SK-N-SH treated with all-trans-retinoic acid at 6 μM for 48 hours (cell line): ENCODE results near the gene CUEDC1.

Experiments
- ATAC-seq: fragments of 200-7000 bp; cut with Tn5 transposase; 3 replicates; pipeline ENCODE4 v1.9.1; 2020; ENCODE audit warnings: mild to moderate bottlenecking, moderate library complexity
- ARNTL ChIP-seq: fragments of 450-650 bp; formaldehyde crosslinking; IDR thresholded peaks from 2 replicates; pipeline ENCODE4 v1.5.0; 2020; ENCODE audit warnings: low read depth, mild to moderate bottlenecking, moderate library complexity, borderline replicate concordance
- BACH2 ChIP-seq: fragments of 250-450 bp; sonication (Bioruptor Pico); IDR thresholded peaks from 2 replicates; pipeline ENCODE4 v1.9.0; 2021; ENCODE audit warnings: mild to moderate bottlenecking, borderline replicate concordance
- CSDC2 ChIP-seq: fragments of 250-450 bp; sonication (Bioruptor Pico); IDR thresholded peaks from 2 replicates; pipeline ENCODE4 v1.5.0; 2020; ENCODE audit warnings: mild to moderate bottlenecking, moderate library complexity
- ESRRG ChIP-seq: fragments of 250-450 bp; sonication (Bioruptor Pico); IDR thresholded peaks from 2 replicates; pipeline ENCODE4 v1.6.1; 2021; ENCODE audit warnings: mild to moderate bottlenecking
- ISL1 ChIP-seq: fragments of 250-450 bp; sonication (Bioruptor Pico); IDR thresholded peaks from 2 replicates; pipeline ENCODE4 v2.1.2; 2022; ENCODE audit warnings: mild to moderate bottlenecking, moderate library complexity
- OSR1 ChIP-seq: fragments of 250-450 bp; sonication (Bioruptor Pico); IDR thresholded peaks from 2 replicates; pipeline ENCODE4 v1.8.0; 2022; ENCODE audit warnings: moderate library complexity, mild to moderate bottlenecking, inconsistent platforms
- PPARA ChIP-seq: fragments of 250-450 bp; sonication (Bioruptor Pico); IDR thresholded peaks from 2 replicates; pipeline ENCODE4 v1.5.0; 2020; ENCODE audit warnings: mild to moderate bottlenecking, borderline replicate concordance
- RARB ChIP-seq: fragments of 250-450 bp; sonication (Bioruptor Pico); IDR thresholded peaks from 2 replicates; pipeline ENCODE4 v1.8.0; 2021; ENCODE audit warnings: mild to moderate bottlenecking, moderate library complexity
- SNAI2 ChIP-seq: fragments of 250-450 bp; sonication (Bioruptor Pico); IDR thresholded peaks from 2 replicates; pipeline ENCODE4 v1.5.0; 2020; ENCODE audit warnings: mild to moderate bottlenecking, moderate library complexity
- TCF4 ChIP-seq: fragments of 250-450 bp; sonication (Bioruptor Pico); IDR thresholded peaks from 2 replicates; pipeline ENCODE4 v1.8.0; 2021; ENCODE audit warnings: mild to moderate bottlenecking, moderate library complexity, borderline replicate concordance
- TOX ChIP-seq: fragments of 250-450 bp; sonication (Bioruptor Pico); IDR thresholded peaks from 2 replicates; pipeline ENCODE4 v1.8.0; 2021; ENCODE audit warnings: mild to moderate bottlenecking, moderate library complexity, borderline replicate concordance
- ZFP30 ChIP-seq: fragments of 450-650 bp; formaldehyde crosslinking; IDR thresholded peaks from 2 replicates; pipeline ENCODE4 v1.5.0; 2022; ENCODE audit warnings: mild to moderate bottlenecking, moderate library complexity
- ZNF565 ChIP-seq: fragments of 450-650 bp; formaldehyde crosslinking; conservative IDR thresholded peaks from 2 replicates; pipeline ENCODE4 v1.5.0; 2020; ENCODE audit warnings: low read depth, mild to moderate bottlenecking, moderate library complexity
- ZNF70 ChIP-seq: fragments of 450-650 bp; formaldehyde crosslinking; IDR thresholded peaks from 2 replicates; pipeline ENCODE4 v1.5.0; 2020; ENCODE audit warnings: mild to moderate bottlenecking, moderate library complexity
- ZNF8 ChIP-seq: fragments of 450-650 bp; formaldehyde crosslinking; IDR thresholded peaks from 2 replicates; pipeline ENCODE4 v1.5.0; 2020; ENCODE audit warnings: mild to moderate bottlenecking, moderate library complexity
- TF ChIP-seq, protein P1 (sequence below): fragments of 250-450 bp; sonication (Bioruptor Pico); IDR thresholded peaks from 2 replicates; pipeline ENCODE4 v1.8.0; 2020; ENCODE audit warnings: mild to moderate bottlenecking, moderate library complexity, borderline replicate concordance
- TF ChIP-seq, protein P2 (sequence below): fragments of 250-450 bp; sonication (Bioruptor Pico); IDR thresholded peaks from 2 replicates; pipeline ENCODE4 v1.5.1; 2020; ENCODE audit warnings: low read depth, mild to moderate bottlenecking, moderate library complexity
- TF ChIP-seq, protein P3 (sequence below): fragments of 250-450 bp; sonication (Bioruptor Pico); IDR thresholded peaks from 2 replicates; pipeline ENCODE4 v1.8.0; 2021; ENCODE audit warnings: low read depth, mild to moderate bottlenecking, moderate library complexity, borderline replicate concordance
- TF ChIP-seq, protein P4 (sequence below): fragments of 250-450 bp; sonication (Bioruptor Pico); IDR thresholded peaks from 2 replicates; pipeline ENCODE4 v1.5.0; 2020; ENCODE audit warnings: mild to moderate bottlenecking, moderate library complexity

The CUEDC1 gene

DNA sequence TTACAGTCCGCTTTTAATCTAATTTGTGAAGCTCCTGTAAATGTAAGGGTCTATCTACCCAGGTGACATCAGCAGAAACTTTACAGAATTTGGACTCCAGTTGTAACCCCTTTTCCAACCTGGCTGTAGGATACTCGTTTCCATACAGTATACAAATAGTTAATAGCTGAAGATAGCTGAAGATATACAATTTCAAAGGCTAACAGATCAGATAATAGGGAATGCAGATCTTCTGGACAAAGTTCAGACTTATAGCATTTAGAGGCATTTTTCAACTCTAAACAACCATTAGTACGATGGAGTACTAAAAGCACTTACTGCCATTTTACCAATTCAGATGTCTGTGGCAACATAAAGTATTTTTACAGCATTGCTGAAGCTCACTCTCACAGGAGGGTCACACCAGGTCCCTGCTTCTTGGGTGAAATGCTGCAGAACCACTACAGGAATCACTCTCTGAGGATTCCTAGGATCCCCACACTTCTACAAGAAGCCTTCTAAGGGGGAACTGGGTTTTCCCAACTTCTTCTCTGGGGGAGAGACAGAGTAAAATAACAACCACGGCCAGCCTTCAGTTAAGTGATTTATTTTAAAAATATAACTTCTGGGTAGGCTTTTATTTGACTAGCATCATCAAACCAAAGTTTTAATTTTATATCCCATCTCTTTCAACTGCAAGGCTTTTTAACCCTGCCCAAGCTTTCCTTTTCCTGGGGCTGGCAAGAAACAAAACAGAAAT is 29.9 kb upstream of the CUEDC1 start:
- TF ChIP-seq ESRRG (CRISPR knock-in tag) (no peak), ZNF8 (CRISPR knock-in tag) (no peak), BACH2 (no peak)
- no peak for ATAC-seq

DNA sequence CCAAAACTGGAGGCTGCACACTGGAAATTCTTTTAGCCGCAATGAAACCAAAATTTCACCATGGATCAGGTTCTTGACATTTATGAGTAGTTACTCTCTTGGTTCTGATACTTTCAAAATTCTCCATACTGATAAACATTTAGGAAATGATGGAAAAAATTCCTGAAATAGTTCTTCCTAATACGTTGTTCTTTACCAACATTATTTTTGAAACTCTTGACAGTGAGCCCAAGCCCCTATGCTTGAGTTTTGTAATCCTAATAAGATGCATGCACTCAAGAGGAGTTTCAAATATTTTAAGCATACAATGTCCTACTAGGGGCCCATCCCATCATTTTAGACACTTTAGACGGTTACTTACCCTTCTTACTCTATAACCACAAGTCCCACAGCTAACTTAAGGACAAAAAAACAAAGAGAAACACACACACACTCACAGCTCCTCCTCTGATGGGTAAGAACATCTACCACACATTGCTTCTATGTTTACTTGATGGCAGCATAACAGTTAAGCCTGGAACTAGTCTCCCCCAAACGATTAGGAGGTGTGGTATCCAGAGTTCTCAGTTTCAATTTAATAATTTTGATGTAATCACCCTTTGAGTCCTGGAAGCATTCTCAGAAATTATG is 29.2 kb upstream of the CUEDC1 start:
- TF ChIP-seq RARB (CRISPR knock-in tag), result no peak
- TF ChIP-seq ARNTL, result no peak
- TF ChIP-seq, protein P1, sequence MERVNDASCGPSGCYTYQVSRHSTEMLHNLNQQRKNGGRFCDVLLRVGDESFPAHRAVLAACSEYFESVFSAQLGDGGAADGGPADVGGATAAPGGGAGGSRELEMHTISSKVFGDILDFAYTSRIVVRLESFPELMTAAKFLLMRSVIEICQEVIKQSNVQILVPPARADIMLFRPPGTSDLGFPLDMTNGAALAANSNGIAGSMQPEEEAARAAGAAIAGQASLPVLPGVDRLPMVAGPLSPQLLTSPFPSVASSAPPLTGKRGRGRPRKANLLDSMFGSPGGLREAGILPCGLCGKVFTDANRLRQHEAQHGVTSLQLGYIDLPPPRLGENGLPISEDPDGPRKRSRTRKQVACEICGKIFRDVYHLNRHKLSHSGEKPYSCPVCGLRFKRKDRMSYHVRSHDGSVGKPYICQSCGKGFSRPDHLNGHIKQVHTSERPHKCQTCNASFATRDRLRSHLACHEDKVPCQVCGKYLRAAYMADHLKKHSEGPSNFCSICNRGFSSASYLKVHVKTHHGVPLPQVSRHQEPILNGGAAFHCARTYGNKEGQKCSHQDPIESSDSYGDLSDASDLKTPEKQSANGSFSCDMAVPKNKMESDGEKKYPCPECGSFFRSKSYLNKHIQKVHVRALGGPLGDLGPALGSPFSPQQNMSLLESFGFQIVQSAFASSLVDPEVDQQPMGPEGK (CRISPR knock-in tag), result no peak
- TF ChIP-seq TOX (CRISPR knock-in tag), result no peak
- TF ChIP-seq ISL1, result no peak
- TF ChIP-seq, protein P2, sequence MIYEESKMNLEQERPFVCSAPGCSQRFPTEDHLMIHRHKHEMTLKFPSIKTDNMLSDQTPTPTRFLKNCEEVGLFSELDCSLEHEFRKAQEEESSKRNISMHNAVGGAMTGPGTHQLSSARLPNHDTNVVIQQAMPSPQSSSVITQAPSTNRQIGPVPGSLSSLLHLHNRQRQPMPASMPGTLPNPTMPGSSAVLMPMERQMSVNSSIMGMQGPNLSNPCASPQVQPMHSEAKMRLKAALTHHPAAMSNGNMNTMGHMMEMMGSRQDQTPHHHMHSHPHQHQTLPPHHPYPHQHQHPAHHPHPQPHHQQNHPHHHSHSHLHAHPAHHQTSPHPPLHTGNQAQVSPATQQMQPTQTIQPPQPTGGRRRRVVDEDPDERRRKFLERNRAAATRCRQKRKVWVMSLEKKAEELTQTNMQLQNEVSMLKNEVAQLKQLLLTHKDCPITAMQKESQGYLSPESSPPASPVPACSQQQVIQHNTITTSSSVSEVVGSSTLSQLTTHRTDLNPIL (CRISPR knock-in tag), result no peak
- no peak for TF ChIP-seq ESRRG (CRISPR knock-in tag)
- TF ChIP-seq OSR1, result no peak
- ATAC-seq, result no peak

DNA sequence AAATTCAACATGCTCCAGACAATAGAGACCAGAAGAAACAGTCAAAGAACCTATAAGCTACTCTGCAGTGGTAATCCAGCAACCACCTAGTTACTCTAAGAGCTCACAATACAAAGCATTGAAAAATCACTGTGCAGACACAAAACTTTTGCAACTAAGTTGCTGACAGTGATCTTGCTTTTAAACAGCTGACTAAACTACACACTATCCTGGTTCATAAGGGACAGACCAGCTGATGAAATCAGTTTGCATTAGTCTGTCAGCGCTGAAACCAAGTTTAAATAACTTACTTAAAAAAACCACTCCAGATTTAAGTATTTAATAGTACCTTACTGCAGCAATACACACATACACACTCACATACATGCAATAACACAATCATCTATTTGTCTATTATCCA is 28.2 kb upstream of the CUEDC1 start:
- ATAC-seq, result no peak
- TF ChIP-seq BACH2, result no peak
- TF ChIP-seq TOX (CRISPR knock-in tag), result no peak
- no peak for TF ChIP-seq PPARA
- TF ChIP-seq, protein P1 (CRISPR knock-in tag), result no peak
- no peak for TF ChIP-seq OSR1
- TF ChIP-seq, protein P3, sequence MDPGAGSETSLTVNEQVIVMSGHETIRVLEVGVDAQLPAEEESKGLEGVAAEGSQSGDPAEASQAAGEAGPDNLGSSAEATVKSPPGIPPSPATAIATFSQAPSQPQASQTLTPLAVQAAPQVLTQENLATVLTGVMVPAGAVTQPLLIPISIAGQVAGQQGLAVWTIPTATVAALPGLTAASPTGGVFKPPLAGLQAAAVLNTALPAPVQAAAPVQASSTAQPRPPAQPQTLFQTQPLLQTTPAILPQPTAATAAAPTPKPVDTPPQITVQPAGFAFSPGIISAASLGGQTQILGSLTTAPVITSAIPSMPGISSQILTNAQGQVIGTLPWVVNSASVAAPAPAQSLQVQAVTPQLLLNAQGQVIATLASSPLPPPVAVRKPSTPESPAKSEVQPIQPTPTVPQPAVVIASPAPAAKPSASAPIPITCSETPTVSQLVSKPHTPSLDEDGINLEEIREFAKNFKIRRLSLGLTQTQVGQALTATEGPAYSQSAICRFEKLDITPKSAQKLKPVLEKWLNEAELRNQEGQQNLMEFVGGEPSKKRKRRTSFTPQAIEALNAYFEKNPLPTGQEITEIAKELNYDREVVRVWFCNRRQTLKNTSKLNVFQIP (CRISPR knock-in tag), result no peak
- no peak for TF ChIP-seq ARNTL
- TF ChIP-seq ZFP30 (CRISPR knock-in tag), result no peak
- no peak for TF ChIP-seq ESRRG (CRISPR knock-in tag)
- no peak for TF ChIP-seq ZNF565 (CRISPR knock-in tag)
- no peak for TF ChIP-seq SNAI2 (CRISPR knock-in tag)
- TF ChIP-seq ISL1, result no peak
- TF ChIP-seq, all 23 proteins: peak for 0

DNA sequence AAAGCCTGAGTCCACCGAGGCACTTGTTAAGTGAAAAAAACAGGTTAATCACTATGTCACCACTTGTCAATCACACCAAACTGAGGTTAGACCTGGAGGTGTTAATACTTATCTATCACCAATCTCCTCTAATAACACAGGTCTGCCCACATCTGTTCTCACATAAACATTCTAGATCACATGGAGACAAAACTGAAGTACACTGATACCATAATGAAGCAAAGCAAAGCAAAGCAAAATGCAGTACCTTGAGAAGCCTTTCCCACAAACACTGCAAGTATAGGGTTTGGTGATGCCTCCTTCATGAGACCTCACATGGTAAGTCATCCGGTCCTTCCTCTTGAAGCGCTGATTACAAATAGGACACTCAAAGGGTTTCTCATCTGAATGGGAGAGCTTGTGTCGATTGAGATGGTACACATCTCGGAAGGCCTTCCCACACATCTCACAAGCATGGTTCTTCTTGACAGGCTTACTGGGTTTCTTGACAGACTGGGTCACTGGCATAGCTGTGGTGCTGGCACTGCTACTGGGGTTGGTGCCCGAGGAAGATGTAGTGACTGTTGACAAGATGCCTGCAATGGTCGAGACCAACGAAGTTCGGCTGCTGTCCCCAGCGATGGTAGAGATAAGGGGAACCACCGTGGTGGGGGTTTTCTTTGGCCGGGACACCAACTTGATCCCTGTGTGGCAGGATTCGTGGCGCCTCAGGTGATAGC is 27.4 kb upstream of the CUEDC1 start:
- TF ChIP-seq, protein P2 (CRISPR knock-in tag), result no peak
- TF ChIP-seq ZNF70 (CRISPR knock-in tag) (no peak), ISL1 (no peak)
- no peak for ATAC-seq

DNA sequence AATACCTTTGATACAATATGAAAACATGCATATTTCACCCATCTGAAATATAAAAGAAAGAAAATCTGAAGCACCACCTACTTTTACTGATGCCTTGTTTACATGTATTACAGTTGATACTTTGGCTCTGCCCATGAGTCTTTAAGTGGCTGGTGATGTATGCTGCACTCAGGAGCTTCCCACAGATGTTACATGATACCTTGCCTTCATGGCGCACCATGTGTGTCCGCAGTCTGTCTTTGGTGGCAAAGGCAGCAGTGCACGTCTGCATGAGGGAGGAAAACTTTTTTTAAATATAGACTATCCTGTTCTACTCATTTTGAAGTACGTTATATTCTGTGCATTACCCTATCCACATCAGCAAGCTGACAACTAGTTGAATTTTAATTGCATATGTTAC is 25.3 kb upstream of the CUEDC1 start:
- no peak for ATAC-seq
- no peak for TF ChIP-seq ESRRG (CRISPR knock-in tag)
- TF ChIP-seq, protein P3 (CRISPR knock-in tag), result no peak
- TF ChIP-seq, protein P4, sequence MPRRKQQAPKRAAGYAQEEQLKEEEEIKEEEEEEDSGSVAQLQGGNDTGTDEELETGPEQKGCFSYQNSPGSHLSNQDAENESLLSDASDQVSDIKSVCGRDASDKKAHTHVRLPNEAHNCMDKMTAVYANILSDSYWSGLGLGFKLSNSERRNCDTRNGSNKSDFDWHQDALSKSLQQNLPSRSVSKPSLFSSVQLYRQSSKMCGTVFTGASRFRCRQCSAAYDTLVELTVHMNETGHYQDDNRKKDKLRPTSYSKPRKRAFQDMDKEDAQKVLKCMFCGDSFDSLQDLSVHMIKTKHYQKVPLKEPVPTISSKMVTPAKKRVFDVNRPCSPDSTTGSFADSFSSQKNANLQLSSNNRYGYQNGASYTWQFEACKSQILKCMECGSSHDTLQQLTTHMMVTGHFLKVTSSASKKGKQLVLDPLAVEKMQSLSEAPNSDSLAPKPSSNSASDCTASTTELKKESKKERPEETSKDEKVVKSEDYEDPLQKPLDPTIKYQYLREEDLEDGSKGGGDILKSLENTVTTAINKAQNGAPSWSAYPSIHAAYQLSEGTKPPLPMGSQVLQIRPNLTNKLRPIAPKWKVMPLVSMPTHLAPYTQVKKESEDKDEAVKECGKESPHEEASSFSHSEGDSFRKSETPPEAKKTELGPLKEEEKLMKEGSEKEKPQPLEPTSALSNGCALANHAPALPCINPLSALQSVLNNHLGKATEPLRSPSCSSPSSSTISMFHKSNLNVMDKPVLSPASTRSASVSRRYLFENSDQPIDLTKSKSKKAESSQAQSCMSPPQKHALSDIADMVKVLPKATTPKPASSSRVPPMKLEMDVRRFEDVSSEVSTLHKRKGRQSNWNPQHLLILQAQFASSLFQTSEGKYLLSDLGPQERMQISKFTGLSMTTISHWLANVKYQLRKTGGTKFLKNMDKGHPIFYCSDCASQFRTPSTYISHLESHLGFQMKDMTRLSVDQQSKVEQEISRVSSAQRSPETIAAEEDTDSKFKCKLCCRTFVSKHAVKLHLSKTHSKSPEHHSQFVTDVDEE (CRISPR knock-in tag), result no peak
- no peak for TF ChIP-seq TCF4 (CRISPR knock-in tag)
- no peak for TF ChIP-seq TOX (CRISPR knock-in tag)
- no peak for TF ChIP-seq CSDC2 (CRISPR knock-in tag)
